8988T (cell line): Measurements from ENCODE around the gene MCTP1.

Experiments used
- DNase-seq: peaks from one replicate; pipeline ENCODE4 v3.0.0; 2011

Gene MCTP1

DNA sequence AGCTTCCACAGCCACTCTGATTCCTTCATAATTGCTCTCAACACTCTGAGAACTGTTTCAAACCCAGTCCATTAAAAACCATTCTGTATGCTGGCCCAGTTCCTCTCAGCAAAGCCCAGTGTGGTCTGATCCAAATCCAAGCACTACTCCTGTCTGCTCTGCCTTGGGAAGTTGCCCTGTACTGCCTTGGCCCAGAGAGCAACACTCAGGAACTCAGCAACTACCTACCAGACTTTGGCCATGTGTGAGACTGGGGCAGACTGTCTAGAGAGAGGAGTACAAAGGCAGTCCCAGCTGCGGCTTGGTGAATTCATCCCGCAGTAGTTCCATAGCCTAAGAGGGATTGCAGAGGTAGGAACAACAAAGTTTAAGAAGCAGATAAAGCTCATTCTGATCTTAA, 214.4 kb downstream of the MCTP1 start:
- DNase-seq, result no peak

DNA sequence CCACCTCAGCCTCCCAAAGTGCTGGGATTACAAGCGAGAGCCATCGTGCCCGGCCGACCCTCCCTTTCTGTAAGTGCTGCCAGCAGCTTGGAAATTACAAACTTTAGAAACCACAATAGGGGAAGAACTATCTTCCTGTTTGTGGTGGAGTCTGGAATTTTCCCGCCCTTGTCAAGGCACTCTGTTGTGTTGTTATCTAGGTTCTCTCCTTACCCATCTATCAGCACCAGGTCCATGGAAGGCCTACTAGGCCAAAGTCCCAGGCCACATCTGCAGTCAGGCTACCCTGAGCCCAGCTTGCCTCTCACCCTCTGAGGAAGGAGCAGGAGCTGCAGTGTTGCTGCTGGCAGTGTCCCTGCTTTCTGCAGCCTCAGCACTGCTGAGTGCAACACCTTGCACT, 214.9 kb downstream of the MCTP1 start:
- DNase-seq, result no peak

DNA sequence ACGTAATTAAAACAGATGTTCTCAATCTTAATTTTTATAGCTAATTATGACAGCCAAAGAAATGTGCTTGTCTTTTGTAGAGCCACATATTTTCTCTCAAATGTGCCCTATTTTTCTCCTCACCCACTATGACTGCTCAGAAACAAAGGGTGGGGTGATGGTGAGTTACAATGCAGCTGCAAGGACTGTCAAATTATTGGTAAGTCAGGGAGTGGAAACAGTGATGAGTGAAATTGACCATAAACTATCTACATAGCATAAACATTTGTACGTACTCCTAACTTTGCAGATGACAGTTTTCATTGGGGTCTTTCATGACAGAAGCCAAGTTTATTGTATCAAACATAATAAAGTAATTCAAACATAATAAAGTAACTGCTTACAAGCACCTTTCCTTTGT, 215.9 kb downstream of the MCTP1 start:
- DNase-seq, result no peak

DNA sequence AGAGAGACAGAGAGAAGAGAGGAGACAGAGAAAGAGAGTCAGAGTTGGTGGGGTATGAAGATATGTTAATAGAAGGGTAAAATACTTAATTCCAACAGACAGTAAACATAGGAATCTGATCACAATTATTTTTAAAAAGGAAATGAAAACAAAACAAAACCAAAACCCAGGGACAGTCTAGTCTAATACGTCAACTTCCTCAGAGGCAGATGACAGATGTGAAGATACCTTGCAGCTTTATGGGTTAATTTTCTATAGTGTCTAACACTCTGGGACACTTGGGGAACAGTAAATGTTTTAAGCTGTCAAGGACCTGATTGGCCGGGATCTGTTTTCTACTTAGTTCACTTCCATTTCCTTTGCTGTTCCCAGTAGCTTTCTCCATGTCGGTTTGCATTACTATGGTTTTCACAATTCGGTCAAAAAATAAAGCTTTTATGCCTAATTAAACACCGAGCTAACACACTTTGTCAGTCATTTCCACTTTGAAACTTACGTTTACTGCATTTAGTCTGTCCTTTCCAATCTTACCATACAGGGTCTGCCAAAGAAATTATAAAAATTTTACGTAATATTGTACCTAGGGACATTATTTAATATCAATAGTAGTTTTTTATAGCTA, 216.5 kb downstream of the MCTP1 start:
- no peak for DNase-seq

DNA sequence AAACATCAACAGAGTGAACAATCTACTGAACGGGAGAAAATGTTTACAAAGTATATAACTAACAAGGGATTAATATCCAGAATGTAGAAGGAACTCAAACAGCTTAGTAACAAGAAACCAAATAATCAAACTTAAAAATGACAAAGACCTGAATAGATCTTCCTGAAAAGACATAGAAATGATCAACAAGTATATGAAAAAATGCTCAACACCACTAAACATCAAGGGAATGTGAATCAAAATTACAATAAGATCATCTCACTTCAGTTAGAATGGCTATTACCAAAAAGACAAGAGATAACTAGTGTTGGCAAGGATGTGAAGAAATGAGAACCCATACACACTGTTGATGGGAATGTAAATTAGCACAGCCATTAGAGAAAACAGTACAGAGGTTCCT, 218.8 kb downstream of the MCTP1 start:
- no peak for DNase-seq

DNA sequence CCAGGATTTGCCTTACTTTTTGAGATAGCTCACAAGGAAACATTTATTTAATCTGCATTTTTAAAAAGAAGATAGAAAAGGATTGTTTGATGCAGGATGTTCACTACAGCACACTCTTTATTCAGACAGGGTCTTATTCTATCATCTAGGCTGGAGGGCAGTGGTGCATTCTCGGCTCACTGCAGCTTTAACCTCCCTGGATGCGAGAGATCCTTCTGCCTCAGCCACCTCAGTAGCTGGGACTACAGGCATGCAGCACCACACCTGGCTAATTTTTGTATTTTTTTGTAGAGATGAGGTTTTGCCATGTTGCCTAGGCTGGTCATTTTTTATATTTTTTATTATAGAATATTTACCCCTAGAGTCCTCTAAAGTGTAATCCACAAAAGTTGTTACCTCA, 221.4 kb downstream of the MCTP1 start:
- DNase-seq, result no peak

DNA sequence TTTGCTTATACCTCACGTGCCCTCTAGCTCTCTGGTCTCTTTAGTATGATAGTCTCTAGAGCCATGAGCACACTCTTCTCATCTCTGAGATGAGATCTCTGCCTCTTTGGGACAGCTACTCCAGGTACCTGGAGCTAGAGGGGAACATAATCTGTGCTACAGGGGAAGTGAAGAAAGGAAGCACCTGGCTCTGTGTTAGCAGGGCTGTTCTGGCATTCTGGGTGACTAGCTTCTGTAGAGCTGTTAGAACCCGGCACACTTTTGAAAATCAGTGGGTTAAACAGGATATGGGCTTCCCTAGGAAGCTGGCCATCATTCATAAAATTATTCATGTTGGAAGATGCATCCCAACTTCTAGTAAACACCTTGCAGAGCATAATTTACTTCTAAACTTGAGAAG, 224.8 kb downstream of the MCTP1 start:
- DNase-seq, result no peak

DNA sequence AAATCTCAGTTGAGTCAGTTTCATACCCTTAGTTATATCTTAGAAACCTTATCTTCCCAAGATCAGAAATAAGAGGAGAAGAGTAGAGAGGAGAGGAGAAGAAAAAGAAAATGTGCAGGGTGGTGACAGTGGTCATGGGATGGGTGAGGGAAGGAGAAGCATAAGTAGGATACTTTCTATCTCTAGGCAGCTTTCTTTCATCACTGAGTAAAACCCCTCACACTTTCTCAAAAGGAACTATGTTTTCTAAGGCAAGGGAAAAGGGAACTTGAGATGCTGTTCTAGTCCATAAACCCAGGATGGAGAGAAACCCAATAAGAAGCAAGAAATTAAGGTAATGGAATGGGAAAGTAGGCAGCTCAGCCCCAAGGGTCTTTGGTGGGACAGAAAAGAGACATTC, 225.3 kb downstream of the MCTP1 start:
- no peak for DNase-seq

DNA sequence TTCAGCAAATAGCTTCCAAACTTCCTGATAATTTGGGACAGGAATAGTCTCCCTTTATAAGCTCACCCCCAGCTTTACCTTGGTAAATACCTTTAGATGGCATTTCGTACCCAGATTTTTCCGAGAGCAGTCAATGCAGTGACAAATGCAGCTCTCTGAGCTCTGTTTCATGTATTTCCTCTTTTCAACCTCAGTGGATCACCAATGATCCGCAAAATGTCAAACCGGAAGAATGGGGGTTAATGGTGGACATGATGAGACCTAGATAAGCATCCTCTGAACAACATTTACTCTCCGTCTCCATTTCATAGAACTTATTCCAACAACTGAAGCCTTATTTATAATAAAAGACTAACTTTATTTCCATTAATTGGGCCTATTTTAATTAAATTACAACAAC, 227.3 kb downstream of the MCTP1 start:
- no peak for DNase-seq

DNA sequence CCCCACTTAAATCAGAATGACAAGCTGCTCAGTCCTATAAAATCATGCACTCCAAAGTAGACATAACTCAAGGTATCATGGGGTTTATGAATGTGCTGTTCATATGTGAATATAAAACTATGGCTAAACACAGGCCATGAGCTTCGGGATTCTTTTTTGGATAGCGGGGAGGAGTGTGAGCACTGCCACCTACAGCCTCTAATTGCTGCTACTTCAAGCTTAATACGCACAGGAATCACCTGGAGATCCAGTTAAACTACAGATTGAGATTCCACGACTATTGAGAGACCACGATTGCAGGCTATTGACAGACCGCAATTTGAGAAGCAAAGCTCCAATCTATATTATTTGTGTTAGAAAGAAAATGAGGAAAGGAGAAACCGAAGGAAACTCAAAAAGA, 231.6 kb downstream of the MCTP1 start:
- DNase-seq, result no peak

DNA sequence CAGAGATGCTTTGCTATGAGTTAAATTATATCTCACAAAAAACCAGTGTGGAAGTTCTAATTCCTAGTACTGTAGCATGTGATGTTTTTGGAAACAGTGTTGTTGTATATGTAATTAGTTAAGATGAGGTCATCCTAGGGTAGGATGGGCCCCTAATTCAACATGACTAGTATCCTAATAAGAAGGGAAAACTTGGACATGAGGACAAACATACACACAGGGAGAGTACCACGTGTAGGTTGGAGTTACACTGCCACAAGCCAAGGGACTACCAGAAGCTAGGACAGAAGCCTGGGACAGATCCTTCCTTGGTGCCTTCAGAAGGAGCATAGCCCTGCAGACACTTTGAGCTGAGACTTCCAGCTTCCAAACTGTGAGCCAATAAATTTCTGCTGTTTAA, 234.2 kb downstream of the MCTP1 start:
- no peak for DNase-seq

DNA sequence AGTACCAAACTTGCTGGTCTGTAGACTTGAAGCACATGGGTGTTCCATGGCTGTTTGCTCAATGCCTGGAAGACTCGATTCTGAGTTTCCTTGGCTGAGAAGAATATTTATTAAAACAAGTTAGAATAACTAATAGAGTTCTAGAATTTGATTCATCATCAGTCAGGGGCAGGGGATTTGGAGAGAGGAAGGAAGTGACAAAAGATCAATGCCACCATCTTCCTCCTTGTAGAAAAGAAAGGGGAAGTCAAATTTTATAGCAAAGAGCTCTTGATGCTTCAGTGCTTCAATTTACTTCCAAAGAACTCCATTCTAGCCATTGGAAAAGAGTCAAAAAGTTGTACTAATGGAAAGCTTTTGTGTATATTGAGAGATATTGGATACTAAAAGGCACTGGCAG, 236.3 kb downstream of the MCTP1 start:
- DNase-seq, result no peak

DNA sequence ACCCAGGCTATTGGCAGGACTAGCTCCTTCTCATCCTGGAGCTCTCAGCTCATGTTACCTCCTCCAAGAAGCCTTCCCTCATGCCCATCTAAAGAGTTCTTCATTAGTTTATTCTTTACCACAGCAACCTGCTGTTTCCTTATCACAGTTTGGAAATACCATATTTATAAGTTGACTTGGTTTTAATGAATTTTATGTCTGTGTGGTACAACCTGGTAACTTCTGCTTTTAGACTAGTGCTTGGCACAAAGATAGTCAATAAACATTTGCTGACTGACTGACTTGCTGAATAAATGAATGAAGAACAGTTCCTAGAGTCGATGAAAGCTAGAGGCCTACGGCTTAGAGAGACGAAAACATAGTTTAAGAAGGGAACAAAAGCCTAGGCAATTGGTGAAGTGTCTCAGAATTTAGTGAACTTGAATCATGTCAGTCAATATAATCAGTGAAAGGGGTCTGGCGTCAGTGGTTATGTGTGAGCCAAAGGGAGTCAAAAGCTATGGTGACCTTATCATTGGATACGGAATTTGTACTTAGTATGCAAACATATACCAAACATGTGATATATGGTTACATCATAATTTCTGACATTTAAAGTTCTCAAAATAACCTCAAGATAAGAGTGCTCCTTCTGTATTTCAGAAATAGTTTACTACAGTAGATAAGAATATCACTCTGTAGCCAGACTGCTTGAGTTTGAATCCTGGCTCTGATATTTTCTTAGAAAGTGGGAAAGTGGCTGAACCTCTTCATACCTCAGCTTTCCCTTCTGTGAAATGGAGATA, 239.5 kb downstream of the MCTP1 start:
- no peak for DNase-seq

DNA sequence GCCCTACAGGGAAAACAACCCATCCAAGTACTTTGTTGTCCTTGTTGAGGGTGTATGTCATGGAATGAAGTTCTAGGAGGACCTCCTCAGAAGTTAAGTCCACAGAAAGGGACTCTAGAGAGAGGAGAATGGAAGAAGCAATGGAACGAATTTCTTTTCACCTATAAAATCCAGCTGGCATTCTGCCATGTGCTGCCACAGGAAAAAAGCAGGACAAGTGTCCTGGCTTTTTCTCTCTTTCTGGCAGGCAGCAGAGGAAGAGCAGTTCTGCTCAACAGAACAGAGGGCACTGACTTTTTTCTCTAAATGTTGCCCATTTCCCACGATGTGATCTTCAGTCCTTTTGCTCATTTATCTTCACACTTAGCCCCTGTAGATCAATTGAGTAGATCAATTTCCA, 240.8 kb downstream of the MCTP1 start:
- DNase-seq, result no peak

DNA sequence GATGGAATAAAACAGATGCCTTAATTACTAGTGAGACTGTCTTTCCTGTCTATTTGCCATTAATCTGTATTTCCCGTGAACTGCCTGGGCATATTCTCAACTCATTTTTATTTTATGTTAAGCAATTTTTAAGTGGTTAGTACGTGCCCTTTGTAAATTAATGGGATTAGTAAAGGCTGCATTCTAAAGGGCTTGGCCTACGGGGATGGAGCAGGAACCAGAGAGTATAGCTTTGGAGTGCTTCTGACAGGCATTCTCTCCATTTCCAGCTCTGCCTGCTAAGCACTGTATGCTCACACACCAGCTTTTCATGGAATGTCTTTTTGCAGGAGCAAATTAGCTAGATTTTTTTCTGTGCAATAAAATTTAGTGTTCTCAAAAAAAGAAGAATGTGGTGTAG, 241.2 kb downstream of the MCTP1 start:
- DNase-seq, result no peak

DNA sequence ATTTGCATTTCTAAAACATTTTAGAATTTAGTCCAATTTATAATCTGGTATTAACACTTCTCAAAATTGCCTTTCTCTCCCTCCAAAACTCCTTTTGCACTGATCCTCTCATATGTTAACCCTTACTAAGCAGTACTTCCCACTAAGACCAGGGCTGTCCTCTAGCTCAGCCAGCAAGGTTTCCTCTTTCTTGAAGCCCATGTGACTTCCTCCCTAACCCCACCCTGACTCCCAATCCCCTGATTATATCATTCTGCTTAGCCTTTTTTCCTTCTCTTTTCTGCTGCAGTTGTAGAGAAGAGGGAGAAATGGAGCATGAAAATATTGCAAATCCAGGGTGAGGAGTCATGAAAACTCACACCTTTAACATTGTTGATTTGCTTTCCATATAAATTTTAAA, 241.7 kb downstream of the MCTP1 start:
- DNase-seq, result no peak

DNA sequence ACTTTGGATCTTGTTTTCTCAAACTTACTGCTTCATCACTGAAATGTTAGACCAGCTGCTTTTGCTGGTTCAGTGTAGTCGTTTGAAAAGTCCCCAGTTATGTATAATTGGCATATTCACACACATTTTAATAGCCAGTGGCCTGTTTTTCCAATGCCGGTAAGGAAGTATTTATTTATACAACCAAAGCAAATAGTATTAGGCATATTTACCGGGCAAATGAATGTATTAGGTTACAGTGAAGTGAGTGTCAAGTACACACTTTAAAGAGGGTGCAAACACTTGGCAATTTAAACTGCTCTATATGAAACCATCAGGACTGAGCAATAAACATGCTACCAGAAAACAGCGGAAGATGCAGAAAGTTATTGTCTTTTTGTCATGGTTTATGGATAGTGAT, 242.9 kb downstream of the MCTP1 start:
- DNase-seq, result no peak

DNA sequence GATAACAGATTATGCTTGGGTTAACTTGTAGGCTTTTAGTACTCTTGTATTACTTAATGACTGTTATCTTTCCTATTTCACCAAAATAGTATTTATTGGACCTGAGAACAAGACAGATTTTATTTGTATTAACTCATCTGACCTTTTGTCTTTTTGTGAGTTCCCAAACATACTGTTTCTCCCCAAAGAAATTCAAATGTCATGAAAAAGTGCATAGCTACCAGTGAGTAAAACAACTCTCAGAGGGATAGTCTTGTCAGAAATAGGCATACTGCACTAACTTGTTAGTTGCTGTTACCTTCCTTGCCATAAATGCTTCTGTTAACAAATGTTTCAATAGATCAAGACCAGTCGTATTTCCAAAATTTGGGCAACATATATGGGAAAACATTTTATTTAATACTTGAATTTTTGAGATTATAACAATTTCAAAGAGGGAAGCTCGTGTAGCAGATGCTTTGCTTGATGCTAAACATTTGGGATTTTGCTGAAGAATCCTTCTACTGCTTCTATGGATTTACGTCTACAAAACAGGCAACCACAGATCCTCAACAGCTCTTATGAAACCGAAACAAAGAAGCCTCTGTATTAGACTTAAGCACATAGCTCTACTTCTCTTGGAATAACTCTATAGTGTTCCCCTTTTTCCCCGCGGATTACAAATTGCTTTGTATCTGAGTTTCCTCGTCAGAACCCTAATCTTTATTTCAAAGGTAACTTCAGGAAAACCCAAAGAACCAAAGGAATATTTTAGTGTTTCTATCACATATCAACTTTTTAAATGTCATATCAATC, 248.8 kb downstream of the MCTP1 start:
- DNase-seq, result no peak

DNA sequence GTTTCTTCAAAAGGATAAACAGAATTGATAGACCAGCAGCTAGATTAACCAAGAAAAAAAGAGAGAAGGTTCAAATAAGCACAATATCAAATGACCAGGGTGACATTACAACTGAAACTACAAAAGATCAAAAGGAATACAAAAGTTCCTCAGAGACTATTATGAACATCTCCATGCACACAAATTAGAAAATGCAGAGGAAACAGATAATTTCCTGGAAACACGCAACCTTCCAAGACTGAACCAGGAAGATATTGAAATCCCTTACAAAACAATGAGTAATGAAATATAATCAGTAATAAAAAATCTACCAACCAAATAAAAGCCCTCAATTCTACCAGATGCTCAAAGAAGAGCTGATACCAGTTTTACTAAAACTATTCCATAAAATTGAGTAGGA, 252.1 kb downstream of the MCTP1 start:
- DNase-seq, result no peak

DNA sequence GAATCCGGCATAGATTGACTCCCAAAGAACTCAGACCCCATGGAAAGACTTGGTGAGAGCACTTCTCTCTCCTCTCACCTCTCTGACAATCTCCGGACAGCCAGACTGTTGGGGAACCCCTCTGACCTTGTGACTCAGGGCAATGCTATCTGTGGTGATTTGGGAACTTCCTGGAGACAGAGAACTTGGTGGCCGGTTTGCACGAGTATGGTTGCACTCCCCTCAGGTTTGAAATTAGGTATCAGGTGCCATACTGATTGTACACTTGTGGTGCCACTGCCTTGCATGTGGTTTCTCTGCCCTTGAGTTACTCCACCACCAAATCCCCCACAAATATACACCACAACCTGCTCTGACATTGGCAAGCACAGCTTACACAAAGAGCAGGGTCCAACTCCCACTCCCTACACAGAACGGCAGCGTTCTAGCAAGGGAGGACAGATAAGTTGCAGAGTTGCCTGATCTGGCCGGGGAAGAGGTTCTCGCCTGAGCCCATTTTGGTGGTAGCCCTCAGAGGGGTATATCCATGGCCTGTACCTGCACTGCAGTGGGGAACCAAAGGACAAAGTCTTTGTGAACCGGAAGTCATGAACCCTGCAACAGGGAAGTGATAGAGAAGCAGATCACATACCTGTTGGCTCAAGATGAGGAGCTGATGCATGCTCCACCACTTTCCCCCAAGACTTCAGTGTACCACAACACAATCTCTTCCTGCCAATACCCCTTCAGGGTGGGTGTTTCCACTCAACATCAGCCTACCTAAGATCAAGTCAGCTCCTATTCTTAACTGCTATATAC, 255.1 kb downstream of the MCTP1 start:
- no peak for DNase-seq

DNA sequence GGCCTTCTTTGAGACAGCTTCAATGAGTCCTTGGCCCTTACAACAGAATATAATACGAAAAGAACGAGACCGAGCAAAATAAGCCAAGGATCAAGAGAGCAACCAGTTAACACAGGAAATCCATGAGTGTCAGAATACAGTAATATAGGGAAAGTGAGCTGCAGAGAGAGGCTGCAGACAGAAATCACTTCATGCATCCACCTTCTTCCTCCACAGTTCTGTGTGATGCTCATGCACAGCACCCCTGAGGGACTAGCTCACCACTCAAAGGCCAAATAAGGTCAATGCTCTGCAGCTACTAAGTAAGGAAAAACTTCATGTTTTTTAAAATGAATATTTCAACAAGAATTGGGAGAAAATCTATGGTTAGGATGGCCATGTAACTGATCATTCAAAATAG, 257.1 kb downstream of the MCTP1 start:
- no peak for DNase-seq

DNA sequence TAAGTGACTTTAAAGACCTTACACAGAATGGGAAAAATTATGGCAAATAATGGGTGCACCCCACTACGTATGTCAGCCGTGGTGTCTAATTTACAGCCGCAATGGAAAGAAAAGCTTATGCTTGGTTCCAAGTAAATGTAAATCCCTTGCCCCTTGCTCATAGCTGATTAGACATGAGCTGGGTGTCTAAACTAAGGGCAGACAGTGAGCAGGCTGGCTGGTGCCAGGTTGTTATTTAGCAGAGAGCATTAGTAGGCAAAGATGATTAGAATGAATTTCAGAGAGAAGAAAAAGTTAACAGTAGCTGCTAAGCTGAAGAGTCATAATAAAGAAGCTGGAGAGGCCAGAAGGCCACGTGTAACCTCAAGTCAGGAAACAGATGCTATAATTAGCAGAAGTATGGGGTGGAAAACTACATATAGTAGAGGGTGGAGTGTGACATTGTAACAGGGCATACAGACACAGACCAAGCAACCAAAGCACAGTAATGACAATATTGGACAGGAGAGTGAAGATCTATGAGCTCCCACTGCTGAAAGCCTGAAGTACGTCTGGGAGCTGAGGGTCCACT, 257.7 kb downstream of the MCTP1 start:
- DNase-seq, result no peak

DNA sequence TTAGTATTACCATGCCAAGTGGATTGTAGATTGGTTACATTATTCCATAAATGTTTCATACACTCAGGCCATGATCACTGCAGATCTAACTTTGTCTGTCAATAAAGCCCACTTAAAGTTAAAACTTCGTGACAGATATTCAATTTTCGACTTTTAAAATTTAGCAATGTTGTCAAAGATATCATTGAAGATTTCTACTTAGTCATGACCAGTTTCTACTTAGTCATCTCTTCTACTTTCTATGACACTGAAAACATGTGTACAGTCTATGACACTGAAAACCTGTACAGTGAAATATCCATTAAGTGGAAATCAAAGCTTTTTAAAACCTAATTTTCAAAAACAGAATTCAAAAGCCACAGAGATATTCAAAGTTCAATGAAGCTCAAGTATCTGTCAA, 258.2 kb downstream of the MCTP1 start:
- DNase-seq, result no peak
